Erythroblast (primary cell): Measurements from ENCODE around the gene CACNA2D1.

ENCODE experiments used
- GATA1 ChIP-seq: IDR thresholded peaks from 2 replicates; pipeline ENCODE4 v1.6.1; 2011; ENCODE audit warnings: low read depth, mild to moderate bottlenecking, control low read depth, low read length, moderate library complexity
- POLR2A ChIP-seq: IDR thresholded peaks from 2 replicates; pipeline ENCODE4 v1.6.1; 2011; ENCODE audit warnings: mild to moderate bottlenecking, low read length

DNA sequence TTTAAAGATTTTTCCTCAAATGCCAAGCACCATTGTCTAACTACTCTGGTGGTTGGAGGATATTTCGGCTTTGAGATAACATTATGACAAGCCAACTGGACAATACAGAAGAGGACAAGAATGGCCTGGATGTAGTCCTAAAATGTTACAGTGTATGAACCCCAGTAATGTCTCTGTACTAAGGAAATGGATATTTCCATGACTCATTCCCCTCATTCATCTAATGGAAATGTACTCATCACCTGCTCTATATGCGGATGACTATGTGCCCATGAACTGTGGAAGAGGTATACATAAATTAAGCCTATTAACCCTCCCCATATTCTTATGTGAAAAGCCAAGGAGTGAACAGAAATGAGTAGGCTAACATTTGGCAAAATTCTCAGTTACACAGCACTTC, 207.9 kb downstream of the CACNA2D1 start:
- TF ChIP-seq POLR2A (no peak), GATA1 (no peak)
